IPS-18a (cell line): Measurements from ENCODE around the gene ARAP1.

Source experiments
- H3K27ac ChIP-seq: one replicate; pipeline ENCODE4 v1.5.1; 2013; ENCODE audit warnings: low read length
- H3K27me3 ChIP-seq: one replicate; pipeline ENCODE4 v1.6.1; 2013; ENCODE audit warnings: mild to moderate bottlenecking, low read length; ENCODE audit not compliant: control insufficient read depth, insufficient read depth
- H3K36me3 ChIP-seq: one replicate; pipeline ENCODE4 v1.6.1; 2013; ENCODE audit warnings: low read depth, low read length; ENCODE audit not compliant: control insufficient read depth
- H3K4me1 ChIP-seq: one replicate; pipeline ENCODE4 v1.6.1; 2013; ENCODE audit warnings: low read depth, low read length; ENCODE audit not compliant: control insufficient read depth
- H3K4me3 ChIP-seq: one replicate; pipeline ENCODE4 v1.5.1; 2013; ENCODE audit warnings: low read length
- H3K9ac ChIP-seq: one replicate; pipeline ENCODE4 v1.6.1; 2013; ENCODE audit warnings: mild to moderate bottlenecking, low read length, moderate library complexity
- H3K9me3 ChIP-seq: one replicate; pipeline ENCODE4 v1.6.1; 2013; ENCODE audit warnings: low read depth, low read length; ENCODE audit not compliant: control insufficient read depth

Gene ARAP1

GRCh38 chr11:72704028-72704782, 48.0 kb downstream of the ARAP1 start:
- Histone ChIP-seq H3K9ac (no peak overlapping the region), H3K27me3 (no peaks in the 10 kb centered on the region)

GRCh38 chr11:72703267-72704008, 48.8 kb downstream of the ARAP1 start:
- no peaks in the 10 kb centered on the region for H3K27me3 ChIP-seq
- no peak overlapping the region for H3K27ac ChIP-seq
- peaks cover 29% of the 10 kb centered on the region for H3K4me1 ChIP-seq
- no peaks in the 10 kb centered on the region for H3K9me3 ChIP-seq
- peaks cover 11% of the 10 kb centered on the region for H3K36me3 ChIP-seq
- no peak overlapping the region for H3K9ac ChIP-seq
- H3K4me3 ChIP-seq: no peak overlapping the region

More at GRCh38 chr11:72704028-72704782, 48.0 kb downstream of the ARAP1 start:
- H3K4me3 ChIP-seq: no peak overlapping the region
- H3K36me3 ChIP-seq: peaks cover 8% of the 10 kb centered on the region
- no peaks in the 10 kb centered on the region for H3K9me3 ChIP-seq
- H3K4me1 ChIP-seq: peaks cover 29% of the 10 kb centered on the region
- no peak overlapping the region for H3K27ac ChIP-seq

GRCh38 chr11:72702577-72703241, 49.5 kb downstream of the ARAP1 start:
- H3K36me3 ChIP-seq: peaks cover 11% of the 10 kb centered on the region
- H3K27ac ChIP-seq: no peak overlapping the region
- H3K9ac ChIP-seq: no peak overlapping the region
- H3K4me3 ChIP-seq: no peak overlapping the region
- H3K9me3 ChIP-seq: no peaks in the 10 kb centered on the region
- H3K27me3 ChIP-seq: no peaks in the 10 kb centered on the region
- H3K4me1 ChIP-seq: peaks cover 29% of the 10 kb centered on the region

GRCh38 chr11:72702096-72702495, 50.1 kb downstream of the ARAP1 start:
- no peak overlapping the region for H3K9ac ChIP-seq
- no peaks in the 10 kb centered on the region for H3K27me3 ChIP-seq
- no peak overlapping the region for H3K4me3 ChIP-seq
- no peaks in the 10 kb centered on the region for H3K9me3 ChIP-seq
- H3K27ac ChIP-seq: no peak overlapping the region
- H3K4me1 ChIP-seq: peaks cover 29% of the 10 kb centered on the region
- H3K36me3 ChIP-seq: peaks cover 11% of the 10 kb centered on the region

- Histone ChIP-seq H3K4me1 (peaks cover 24% of the 10 kb centered on the region), H3K9ac (no peak overlapping the region), H3K27me3 (no peaks in the 10 kb centered on the region), H3K9me3 (no peaks in the 10 kb centered on the region), H3K4me3 (no peak overlapping the region), H3K27ac (no peak overlapping the region), H3K36me3 (peaks cover 11% of the 10 kb centered on the region)
Measured at GRCh38 chr11:72701466-72701865, 50.7 kb downstream of the ARAP1 start.

GRCh38 chr11:72700146-72700545, 52.1 kb downstream of the ARAP1 start:
- H3K4me1 ChIP-seq: peaks cover 11% of the 10 kb centered on the region
- H3K4me3 ChIP-seq: no peak overlapping the region
- H3K36me3 ChIP-seq: peaks cover 23% of the 10 kb centered on the region
- H3K27me3 ChIP-seq: no peaks in the 10 kb centered on the region
- H3K27ac ChIP-seq: no peak overlapping the region
- H3K9ac ChIP-seq: no peak overlapping the region
- no peaks in the 10 kb centered on the region for H3K9me3 ChIP-seq

GRCh38 chr11:72697814-72698213, 54.4 kb downstream of the ARAP1 start:
- Histone ChIP-seq H3K4me3 (no peak overlapping the region), H3K27me3 (no peaks in the 10 kb centered on the region), H3K27ac (no peak overlapping the region), H3K9me3 (no peaks in the 10 kb centered on the region), H3K9ac (no peak overlapping the region), H3K36me3 (peaks cover 34% of the 10 kb centered on the region), H3K4me1 (no peaks in the 10 kb centered on the region)

GRCh38 chr11:72696866-72697700, 55.1 kb downstream of the ARAP1 start:
- H3K27me3 ChIP-seq: no peaks in the 10 kb centered on the region
- no peaks in the 10 kb centered on the region for H3K4me1 ChIP-seq
- H3K9me3 ChIP-seq: no peaks in the 10 kb centered on the region
- H3K9ac ChIP-seq: no peak overlapping the region
- no peak overlapping the region for H3K4me3 ChIP-seq
- H3K36me3 ChIP-seq: peaks cover 37% of the 10 kb centered on the region
- H3K27ac ChIP-seq: no peak overlapping the region

GRCh38 chr11:72695354-72695753, 56.9 kb downstream of the ARAP1 start:
- H3K4me3 ChIP-seq: no peak overlapping the region
- H3K27me3 ChIP-seq: no peaks in the 10 kb centered on the region
- H3K9me3 ChIP-seq: no peaks in the 10 kb centered on the region
- peaks cover 31% of the 10 kb centered on the region for H3K36me3 ChIP-seq
- no peak overlapping the region for H3K9ac ChIP-seq
- no peak overlapping the region for H3K27ac ChIP-seq
- no peaks in the 10 kb centered on the region for H3K4me1 ChIP-seq

- Histone ChIP-seq H3K4me1 (no peaks in the 10 kb centered on the region), H3K4me3 (no peak overlapping the region), H3K36me3 (peaks cover 25% of the 10 kb centered on the region), H3K27me3 (no peaks in the 10 kb centered on the region), H3K9ac (no peak overlapping the region), H3K27ac (no peak overlapping the region), H3K9me3 (no peaks in the 10 kb centered on the region)
Measured at GRCh38 chr11:72693271-72693968, 58.8 kb downstream of the ARAP1 start.
